Ishikawa (cell line): ENCODE results near the gene EHD4.

ENCODE experiments used
- CEBPB ChIP-seq: IDR thresholded peaks from 2 replicates; pipeline ENCODE4 v1.6.1; 2012
- CREB1 ChIP-seq: IDR thresholded peaks from 2 replicates; pipeline ENCODE4 v1.6.1; 2012; ENCODE audit warnings: low read depth
- EGR1 ChIP-seq: IDR thresholded peaks from 2 replicates; pipeline ENCODE4 v1.6.1; 2012
- EP300 ChIP-seq: IDR thresholded peaks from 2 replicates; pipeline ENCODE4 v1.6.1; 2012; ENCODE audit warnings: borderline replicate concordance
- FOXM1 ChIP-seq: IDR thresholded peaks from 2 replicates; pipeline ENCODE4 v1.6.1; 2012; ENCODE audit warnings: low read depth, borderline replicate concordance
- MAX ChIP-seq: IDR thresholded peaks from 2 replicates; pipeline ENCODE4 v1.6.1; 2012
- NFIC ChIP-seq: IDR thresholded peaks from 2 replicates; pipeline ENCODE4 v1.6.1; 2012
- RAD21 ChIP-seq: IDR thresholded peaks from 2 replicates; pipeline ENCODE4 v1.6.1; 2012; ENCODE audit warnings: low read depth
- TAF1 ChIP-seq: IDR thresholded peaks from 2 replicates; pipeline ENCODE4 v1.6.1; 2012; ENCODE audit warnings: low read depth, mild to moderate bottlenecking
- TCF12 ChIP-seq: IDR thresholded peaks from 2 replicates; pipeline ENCODE4 v1.6.1; 2012; ENCODE audit warnings: low read depth
- TEAD4 ChIP-seq: IDR thresholded peaks from 2 replicates; pipeline ENCODE4 v1.6.1; 2012
- YY1 ChIP-seq: IDR thresholded peaks from 2 replicates; pipeline ENCODE4 v1.6.1; 2012; ENCODE audit warnings: low read depth
- ZBTB7A ChIP-seq: IDR thresholded peaks from 2 replicates; pipeline ENCODE4 v1.6.1; 2012; ENCODE audit warnings: low read depth
- TF ChIP-seq, protein P1 (sequence below): IDR thresholded peaks from 2 replicates; pipeline ENCODE4 v1.6.1; 2012; ENCODE audit warnings: low read depth, mild to moderate bottlenecking
- TF ChIP-seq, protein P2 (sequence below): IDR thresholded peaks from 2 replicates; pipeline ENCODE4 v1.6.1; 2012

EHD4 gene

DNA sequence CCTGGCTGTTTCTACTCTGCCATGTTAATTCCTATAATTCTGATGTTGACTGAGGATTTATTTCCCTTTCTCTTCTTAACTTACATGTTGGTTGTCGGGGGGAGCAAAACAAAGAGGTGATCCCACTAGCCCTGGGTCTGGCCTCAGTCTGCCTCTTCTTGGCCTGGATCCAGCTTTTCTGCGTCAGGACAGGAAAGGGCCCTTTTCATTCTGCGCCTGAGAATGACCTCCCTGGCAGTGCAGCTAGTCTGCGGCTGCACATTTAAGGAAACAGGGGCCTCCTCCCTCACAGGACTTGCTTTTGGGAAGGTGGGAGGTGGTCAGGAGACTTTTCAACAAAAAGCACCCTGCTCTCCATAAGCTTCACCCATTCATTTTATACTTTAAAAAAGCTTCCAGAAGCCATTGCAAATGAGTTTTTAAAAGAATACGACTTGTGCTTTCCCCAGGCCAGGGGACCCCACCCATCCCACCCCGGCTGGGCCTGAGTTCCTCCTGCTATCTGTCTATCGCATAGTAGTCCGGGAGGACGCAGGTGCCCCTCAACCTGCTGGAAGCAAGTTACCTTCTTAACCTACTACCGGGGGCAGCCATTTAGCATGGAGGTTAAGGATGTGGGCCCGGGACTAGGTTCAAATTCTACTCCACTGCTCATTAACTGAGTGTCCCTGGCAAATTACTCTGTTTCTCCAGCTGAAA lies 21.3 kb upstream of the EHD4 start:
- TF ChIP-seq TEAD4 (no peak), EP300 (no peak), ZBTB7A (no peak)

DNA sequence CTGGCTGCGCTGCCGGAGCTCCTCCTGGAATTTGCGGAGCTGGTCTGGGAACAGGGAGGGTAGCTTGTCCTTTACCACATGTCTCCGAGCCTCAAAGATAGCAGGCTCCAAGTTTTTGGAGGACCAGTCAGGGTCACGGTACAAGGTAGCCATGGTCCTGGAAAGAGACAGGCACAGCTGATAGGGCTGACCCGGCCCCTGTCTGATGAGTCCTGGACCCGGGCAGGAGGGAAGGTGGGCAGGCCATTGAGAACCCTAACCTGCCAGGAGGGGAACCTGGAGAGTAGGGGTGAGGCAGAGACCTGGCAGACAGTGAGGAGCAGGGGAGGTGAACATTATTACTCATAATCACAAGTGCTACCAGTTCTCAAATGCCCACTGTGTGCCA lies 20.4 kb upstream of the EHD4 start:
- TF ChIP-seq CEBPB (no peak), EGR1 (no peak), MAX (no peak), TCF12 (no peak), YY1 (no peak), TEAD4 (no peak), RAD21 (no peak), FOXM1 (no peak), ZBTB7A (no peak), EP300 (no peak), NFIC (no peak), CREB1 (no peak), TAF1 (no peak)
- TF ChIP-seq, protein P1, sequence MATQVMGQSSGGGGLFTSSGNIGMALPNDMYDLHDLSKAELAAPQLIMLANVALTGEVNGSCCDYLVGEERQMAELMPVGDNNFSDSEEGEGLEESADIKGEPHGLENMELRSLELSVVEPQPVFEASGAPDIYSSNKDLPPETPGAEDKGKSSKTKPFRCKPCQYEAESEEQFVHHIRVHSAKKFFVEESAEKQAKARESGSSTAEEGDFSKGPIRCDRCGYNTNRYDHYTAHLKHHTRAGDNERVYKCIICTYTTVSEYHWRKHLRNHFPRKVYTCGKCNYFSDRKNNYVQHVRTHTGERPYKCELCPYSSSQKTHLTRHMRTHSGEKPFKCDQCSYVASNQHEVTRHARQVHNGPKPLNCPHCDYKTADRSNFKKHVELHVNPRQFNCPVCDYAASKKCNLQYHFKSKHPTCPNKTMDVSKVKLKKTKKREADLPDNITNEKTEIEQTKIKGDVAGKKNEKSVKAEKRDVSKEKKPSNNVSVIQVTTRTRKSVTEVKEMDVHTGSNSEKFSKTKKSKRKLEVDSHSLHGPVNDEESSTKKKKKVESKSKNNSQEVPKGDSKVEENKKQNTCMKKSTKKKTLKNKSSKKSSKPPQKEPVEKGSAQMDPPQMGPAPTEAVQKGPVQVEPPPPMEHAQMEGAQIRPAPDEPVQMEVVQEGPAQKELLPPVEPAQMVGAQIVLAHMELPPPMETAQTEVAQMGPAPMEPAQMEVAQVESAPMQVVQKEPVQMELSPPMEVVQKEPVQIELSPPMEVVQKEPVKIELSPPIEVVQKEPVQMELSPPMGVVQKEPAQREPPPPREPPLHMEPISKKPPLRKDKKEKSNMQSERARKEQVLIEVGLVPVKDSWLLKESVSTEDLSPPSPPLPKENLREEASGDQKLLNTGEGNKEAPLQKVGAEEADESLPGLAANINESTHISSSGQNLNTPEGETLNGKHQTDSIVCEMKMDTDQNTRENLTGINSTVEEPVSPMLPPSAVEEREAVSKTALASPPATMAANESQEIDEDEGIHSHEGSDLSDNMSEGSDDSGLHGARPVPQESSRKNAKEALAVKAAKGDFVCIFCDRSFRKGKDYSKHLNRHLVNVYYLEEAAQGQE: no peak
- TF ChIP-seq, protein P2, sequence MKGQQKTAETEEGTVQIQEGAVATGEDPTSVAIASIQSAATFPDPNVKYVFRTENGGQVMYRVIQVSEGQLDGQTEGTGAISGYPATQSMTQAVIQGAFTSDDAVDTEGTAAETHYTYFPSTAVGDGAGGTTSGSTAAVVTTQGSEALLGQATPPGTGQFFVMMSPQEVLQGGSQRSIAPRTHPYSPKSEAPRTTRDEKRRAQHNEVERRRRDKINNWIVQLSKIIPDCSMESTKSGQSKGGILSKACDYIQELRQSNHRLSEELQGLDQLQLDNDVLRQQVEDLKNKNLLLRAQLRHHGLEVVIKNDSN: no peak

GRCh38 chr15:41992151-41992802 lies 19.9 kb upstream of the EHD4 start:
- TF ChIP-seq FOXM1: no peak
- TF ChIP-seq CEBPB: no peak
- no peak for TF ChIP-seq RAD21

DNA sequence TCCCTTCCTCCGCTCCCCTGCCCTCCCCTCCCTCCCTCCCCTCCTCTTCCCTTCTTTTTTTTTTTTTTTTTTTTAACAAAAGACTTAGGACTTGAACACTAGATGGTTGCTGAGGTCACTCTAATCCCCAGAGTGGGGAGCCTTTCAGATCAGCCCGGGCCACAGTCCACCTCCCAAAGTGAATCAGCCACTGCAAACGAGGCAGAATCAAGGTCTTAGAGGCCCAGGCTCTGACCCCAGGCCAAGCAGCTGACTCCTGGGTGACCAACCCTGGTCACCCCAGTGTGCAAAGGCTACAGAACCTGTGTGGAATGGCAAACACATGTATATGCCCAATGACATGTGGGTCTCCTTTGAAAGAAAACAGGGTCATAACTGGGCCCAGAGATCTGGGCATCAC lies 18.3 kb upstream of the EHD4 start:
- TF ChIP-seq YY1 (no peak), CREB1 (no peak), NFIC (no peak), MAX (no peak), CEBPB (no peak), ZBTB7A (no peak), EP300 (no peak), EGR1 (no peak), FOXM1 (no peak)
- TF ChIP-seq, protein P2: no peak
- TF ChIP-seq, protein P1: no peak

DNA sequence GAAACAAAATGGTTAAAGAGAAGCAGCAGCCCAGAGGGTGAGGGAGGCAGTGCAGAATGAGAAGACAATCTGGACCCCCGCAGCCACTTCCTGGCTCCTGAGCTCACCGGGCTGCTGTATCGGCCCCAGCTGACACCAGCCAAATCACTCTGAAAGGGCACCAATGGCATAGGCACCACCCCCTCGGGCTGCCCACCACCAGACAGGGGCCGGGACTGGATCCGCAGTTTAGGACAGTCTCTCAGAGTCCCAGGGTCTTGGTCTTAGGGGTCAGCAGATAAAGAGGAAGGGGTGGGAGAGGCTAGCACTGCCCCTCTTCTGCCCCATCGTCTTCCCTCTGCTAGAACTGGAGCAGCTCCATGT lies 17.9 kb upstream of the EHD4 start:
- no peak for TF ChIP-seq TCF12
- TF ChIP-seq TAF1: no peak
- TF ChIP-seq EP300: no peak
- no peak for TF ChIP-seq MAX
- no peak for TF ChIP-seq ZBTB7A
- TF ChIP-seq EGR1: no peak
- TF ChIP-seq FOXM1: no peak
- TF ChIP-seq, protein P1: no peak
- no peak for TF ChIP-seq CREB1
- TF ChIP-seq TEAD4: no peak
